ENCODE results near the gene TNFAIP8.

Gene TNFAIP8

GRCh38 chr5:119373449-119373858 lies 17.6 kb downstream of the TNFAIP8 start:
- no peak for DNase-seq

GRCh38 chr5:119374901-119375300 lies 19.1 kb downstream of the TNFAIP8 start:
- DNase-seq, result no peak

- DNase-seq, result no peak
Measured at GRCh38 chr5:119377066-119377465, 21.2 kb downstream of the TNFAIP8 start.

- DNase-seq, result no peak
Measured at GRCh38 chr5:119378075-119378700, 22.4 kb downstream of the TNFAIP8 start.

- DNase-seq, result no peak
Measured at GRCh38 chr5:119379096-119379495, 23.3 kb downstream of the TNFAIP8 start.

GRCh38 chr5:119379942-119380547 lies 24.2 kb downstream of the TNFAIP8 start:
- no peak for DNase-seq

GRCh38 chr5:119382169-119382568 lies 26.4 kb downstream of the TNFAIP8 start:
- DNase-seq, result no peak

GRCh38 chr5:119383008-119383407 lies 27.2 kb downstream of the TNFAIP8 start:
- DNase-seq, result no peak

GRCh38 chr5:119385136-119385535 lies 29.3 kb downstream of the TNFAIP8 start:
- DNase-seq, result no peak

GRCh38 chr5:119385536-119386128 lies 29.8 kb downstream of the TNFAIP8 start:
- DNase-seq, result no peak

GRCh38 chr5:119386596-119387344 lies 31.0 kb downstream of the TNFAIP8 start:
- no peak for DNase-seq

- no peak for DNase-seq
Measured at GRCh38 chr5:119387945-119388618, 32.3 kb downstream of the TNFAIP8 start.

GRCh38 chr5:119388619-119389190 lies 32.9 kb downstream of the TNFAIP8 start:
- no peak for DNase-seq

GRCh38 chr5:119389288-119390030 lies 33.6 kb downstream of the TNFAIP8 start:
- DNase-seq, result no peak

- no peak for DNase-seq
Measured at GRCh38 chr5:119390404-119390803, 34.6 kb downstream of the TNFAIP8 start.

- DNase-seq, result no peak
Measured at GRCh38 chr5:119393201-119393691, 37.4 kb downstream of the TNFAIP8 start.

GRCh38 chr5:119393746-119394145 lies 37.9 kb downstream of the TNFAIP8 start:
- DNase-seq, result no peak

- no peak for DNase-seq
Measured at GRCh38 chr5:119395080-119395836, 39.4 kb downstream of the TNFAIP8 start.

GRCh38 chr5:119396030-119396664 lies 40.3 kb downstream of the TNFAIP8 start:
- DNase-seq, result no peak
